IPS DF 19.7 (cell line): ENCODE results near the gene MLST8.
"Not testable (repeated sequence)": the region's sequence is repeated elsewhere in the genome, so short reads cannot be mapped to it uniquely, and the experiment has no call there.

Experiments used
- DNase-seq: peaks from one replicate; pipeline ENCODE4 v3.0.0-alpha.2; 2013; ENCODE audit warnings: low read depth, low spot score

MLST8 gene

GRCh38 chr16:2190002-2190658, 15.1 kb upstream of the MLST8 start:
- no peak for DNase-seq

GRCh38 chr16:2190659-2191445, 14.4 kb upstream of the MLST8 start:
- DNase-seq: no peak

- DNase-seq: no peak
These were observed 13.9 kb upstream of the MLST8 start for GRCh38 chr16:2191446-2191706.

- DNase-seq: no peak
These were observed 11.0 kb upstream of the MLST8 start for GRCh38 chr16:2194166-2194834.

GRCh38 chr16:2194852-2195321, 10.4 kb upstream of the MLST8 start:
- peak; percentile 75 for DNase-seq

- DNase-seq: no peak
These were observed 9.7 kb upstream of the MLST8 start for GRCh38 chr16:2195322-2196161.

- DNase-seq: no peak
These were observed 8.9 kb upstream of the MLST8 start, which contains the start of gene CASKIN1 for GRCh38 chr16:2196162-2196980. CASKIN1 (minus strand) TSS chr16:2196605; CDS start chr16:2196432, 173 bp downstream.

- no peak for DNase-seq
These were observed 8.2 kb upstream of the MLST8 start for GRCh38 chr16:2196981-2197511.

GRCh38 chr16:2197765-2198164, 7.5 kb upstream of the MLST8 start:
- DNase-seq: no peak

GRCh38 chr16:2198283-2198682, 7.0 kb upstream of the MLST8 start:
- DNase-seq: no peak

- no peak for DNase-seq
These were observed 6.2 kb upstream of the MLST8 start for GRCh38 chr16:2199095-2199494.

GRCh38 chr16:2199621-2200139, 5.6 kb upstream of the MLST8 start:
- no peak for DNase-seq

GRCh38 chr16:2200313-2200712, 4.9 kb upstream of the MLST8 start:
- DNase-seq: no peak

- not testable (repeated sequence) for DNase-seq
These were observed 2.0 kb upstream of the MLST8 start for GRCh38 chr16:2203119-2203688.

GRCh38 chr16:2204416-2205103, 694 bp upstream of the MLST8 start:
- no peak for DNase-seq

GRCh38 chr16:2205967-2206313, 686 bp downstream of the MLST8 start:
- no peak for DNase-seq

- DNase-seq: no peak
These were observed 1.1 kb downstream of the MLST8 start for GRCh38 chr16:2206420-2206779.

GRCh38 chr16:2206780-2207433, 1.7 kb downstream of the MLST8 start:
- DNase-seq: no peak

- no peak for DNase-seq
These were observed 2.6 kb downstream of the MLST8 start for GRCh38 chr16:2207872-2208271.
